Suprapubic skin (tissue), 4 donors: ENCODE results near the gene AOC3. TPM values are rescaled to one million over a fixed set of nuclear protein-coding genes. Genes with fewer than 3 reads are reported as not detected.

Source experiments
- DNase-seq, 2 donors: peaks; one replicate each; pipeline ENCODE4 v3.0.0-alpha.2; 2019; ENCODE audit warnings: low spot score in 2 of 2
- H3K27ac ChIP-seq: fragments of 200-600 bp; sonication (generic); one replicate; pipeline ENCODE4 v1.5.1; 2019
- H3K27me3 ChIP-seq: fragments of 200-600 bp; sonication (generic); one replicate; pipeline ENCODE4 v1.5.1; 2019
- H3K36me3 ChIP-seq: fragments of 200-600 bp; sonication (generic); one replicate; pipeline ENCODE4 v1.5.1; 2019
- H3K4me1 ChIP-seq: fragments of 200-600 bp; sonication (generic); one replicate; pipeline ENCODE4 v1.5.1; 2019
- H3K4me3 ChIP-seq: fragments of 200-600 bp; sonication (generic); one replicate; pipeline ENCODE4 v1.5.1; 2019; ENCODE audit warnings: mild to moderate bottlenecking
- H3K9me3 ChIP-seq: fragments of 200-600 bp; sonication (generic); one replicate; pipeline ENCODE4 v1.5.1; 2019
- EP300 ChIP-seq: sonication (generic); formaldehyde crosslinking; IDR thresholded peaks from one replicate; pipeline ENCODE4 v1.6.1; 2017; ENCODE audit warnings: antibody characterized with exemption
- POLR2A ChIP-seq, 2 donors: fragments of 450-650 bp; IDR thresholded peaks; one replicate each; pipeline ENCODE4 v1.6.1; 2017; ENCODE audit warnings: antibody characterized with exemption in 2 of 2, mild to moderate bottlenecking in 2 of 2, moderate library complexity in 2 of 2
- POLR2AphosphoS5 ChIP-seq, 3 donors: sonication (generic); formaldehyde crosslinking; IDR thresholded peaks; one replicate each; pipeline ENCODE4 v1.6.1; 2017; ENCODE audit warnings: antibody characterized with exemption in 3 of 3
- WGBS: methylation state at CpG from one replicate; pipeline ENCODE4 v1.1.5; 2018; 5-methylcytosine and 5-hydroxymethylcytosine counted together
- total RNA-seq, 4 donors: library from RNA; depleted of rRNA; stranded (reverse); fragments of >200 nt; gene quantifications; one replicate each; pipeline ENCODE4 v1.1.0, GENCODE V29; 2016
- TF ChIP-seq, protein P1 (sequence below), 2 donors: fragments of 200-600 bp in 1 of 2; fragments of 450-650 bp in 1 of 2; sonication (generic) in 1 of 2; IDR thresholded peaks; one replicate each; pipeline ENCODE4 v1.5.1; 2016 to 2019; ENCODE audit warnings: antibody characterized with exemption in 2 of 2, mild to moderate bottlenecking in 1 of 2, moderate library complexity in 1 of 2

AOC3 gene
- total RNA-seq, 4 donors from 2014 or later = 7.6 to 12.7 (median 11.0) TPM

DNA sequence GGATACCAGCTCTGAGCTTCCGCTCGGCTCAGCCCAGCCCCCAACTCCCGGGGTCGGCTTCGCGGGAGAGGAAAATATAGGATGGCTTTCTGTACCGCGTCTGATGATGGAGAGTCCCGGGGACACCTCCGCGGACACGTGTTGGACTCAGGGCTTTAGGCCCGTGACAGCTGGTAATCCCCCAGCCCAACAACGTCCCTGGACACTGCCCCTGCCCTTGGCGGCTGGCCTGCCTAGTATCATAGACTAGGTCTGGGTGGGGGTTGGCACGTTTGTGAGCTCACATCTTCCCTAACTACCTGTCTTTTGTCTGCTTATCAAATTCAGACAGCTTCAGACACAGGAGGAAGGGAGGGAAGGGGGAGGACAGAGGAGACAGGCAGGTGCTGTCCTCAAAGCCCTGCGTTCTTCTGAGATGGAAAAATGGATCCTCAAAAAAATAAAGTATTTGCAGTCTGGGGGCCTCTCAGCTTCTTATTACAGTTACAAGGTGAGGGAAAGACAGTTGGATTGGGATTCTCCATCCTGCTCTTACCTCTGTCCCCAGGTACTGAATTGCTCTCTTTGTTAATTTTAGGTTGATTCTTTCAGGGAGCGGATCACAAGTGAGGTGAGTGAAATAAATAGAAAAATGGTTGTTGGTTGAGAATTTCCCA lies 17.1 kb upstream of the AOC3 start:
- WGBS = 20% methylated on average over 5 of the region's 18 CpGs

DNA sequence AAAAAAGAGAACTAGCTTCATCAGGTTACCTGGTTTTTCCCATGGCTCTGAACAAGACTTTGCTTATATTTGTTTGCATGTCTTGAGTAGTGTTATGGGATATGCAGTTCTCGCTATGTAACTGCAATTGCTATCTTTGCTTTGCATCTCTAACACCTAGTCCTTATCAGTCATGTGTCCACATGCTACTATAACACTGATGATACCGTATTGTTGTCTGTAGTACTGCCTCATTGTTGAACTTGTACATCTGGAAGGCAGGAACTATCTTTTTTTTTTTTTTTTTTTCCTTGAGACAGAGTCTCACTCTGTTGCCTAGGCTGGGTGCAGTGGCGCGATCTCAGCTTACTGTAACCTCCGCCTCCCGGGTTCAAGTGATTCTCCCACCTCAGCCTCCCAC lies 15.3 kb upstream of the AOC3 start:
- no peaks in the 10 kb centered on the region for H3K9me3 ChIP-seq
- WGBS = 95% methylated on average over 6 of the region's 6 CpGs
- H3K27me3 ChIP-seq = no peaks in the 10 kb centered on the region
- H3K4me1 ChIP-seq = peaks cover 29% of the 10 kb centered on the region
- H3K27ac ChIP-seq = no peak overlapping the region
- peaks cover 55% of the 10 kb centered on the region for H3K36me3 ChIP-seq
- H3K4me3 ChIP-seq = no peak overlapping the region
- no peak for DNase-seq
- TF ChIP-seq EP300 (no peak), POLR2A (IDR thresholded peaks at IDR 0.05) (no peak), POLR2AphosphoS5 (IDR thresholded peaks at IDR 0.05) (no peak)
- TF ChIP-seq, protein P1, sequence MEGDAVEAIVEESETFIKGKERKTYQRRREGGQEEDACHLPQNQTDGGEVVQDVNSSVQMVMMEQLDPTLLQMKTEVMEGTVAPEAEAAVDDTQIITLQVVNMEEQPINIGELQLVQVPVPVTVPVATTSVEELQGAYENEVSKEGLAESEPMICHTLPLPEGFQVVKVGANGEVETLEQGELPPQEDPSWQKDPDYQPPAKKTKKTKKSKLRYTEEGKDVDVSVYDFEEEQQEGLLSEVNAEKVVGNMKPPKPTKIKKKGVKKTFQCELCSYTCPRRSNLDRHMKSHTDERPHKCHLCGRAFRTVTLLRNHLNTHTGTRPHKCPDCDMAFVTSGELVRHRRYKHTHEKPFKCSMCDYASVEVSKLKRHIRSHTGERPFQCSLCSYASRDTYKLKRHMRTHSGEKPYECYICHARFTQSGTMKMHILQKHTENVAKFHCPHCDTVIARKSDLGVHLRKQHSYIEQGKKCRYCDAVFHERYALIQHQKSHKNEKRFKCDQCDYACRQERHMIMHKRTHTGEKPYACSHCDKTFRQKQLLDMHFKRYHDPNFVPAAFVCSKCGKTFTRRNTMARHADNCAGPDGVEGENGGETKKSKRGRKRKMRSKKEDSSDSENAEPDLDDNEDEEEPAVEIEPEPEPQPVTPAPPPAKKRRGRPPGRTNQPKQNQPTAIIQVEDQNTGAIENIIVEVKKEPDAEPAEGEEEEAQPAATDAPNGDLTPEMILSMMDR (IDR thresholded peaks at IDR 0.05) = no peak

More for the DNA sequence above, 17.1 kb upstream of the AOC3 start:
- Histone ChIP-seq H3K4me1 (peaks cover 29% of the 10 kb centered on the region), H3K27ac (peak overlapping the region; percentile 87), H3K27me3 (no peaks in the 10 kb centered on the region), H3K9me3 (no peaks in the 10 kb centered on the region), H3K4me3 (peak overlapping the region; percentile 98), H3K36me3 (peaks cover 37% of the 10 kb centered on the region)
- no peak for DNase-seq
- TF ChIP-seq, protein P1 (IDR thresholded peaks at IDR 0.05) = no peak
- TF ChIP-seq EP300 = no peak
- no peak for TF ChIP-seq POLR2A (IDR thresholded peaks at IDR 0.05)
- no peak for TF ChIP-seq POLR2AphosphoS5 (IDR thresholded peaks at IDR 0.05)

DNA sequence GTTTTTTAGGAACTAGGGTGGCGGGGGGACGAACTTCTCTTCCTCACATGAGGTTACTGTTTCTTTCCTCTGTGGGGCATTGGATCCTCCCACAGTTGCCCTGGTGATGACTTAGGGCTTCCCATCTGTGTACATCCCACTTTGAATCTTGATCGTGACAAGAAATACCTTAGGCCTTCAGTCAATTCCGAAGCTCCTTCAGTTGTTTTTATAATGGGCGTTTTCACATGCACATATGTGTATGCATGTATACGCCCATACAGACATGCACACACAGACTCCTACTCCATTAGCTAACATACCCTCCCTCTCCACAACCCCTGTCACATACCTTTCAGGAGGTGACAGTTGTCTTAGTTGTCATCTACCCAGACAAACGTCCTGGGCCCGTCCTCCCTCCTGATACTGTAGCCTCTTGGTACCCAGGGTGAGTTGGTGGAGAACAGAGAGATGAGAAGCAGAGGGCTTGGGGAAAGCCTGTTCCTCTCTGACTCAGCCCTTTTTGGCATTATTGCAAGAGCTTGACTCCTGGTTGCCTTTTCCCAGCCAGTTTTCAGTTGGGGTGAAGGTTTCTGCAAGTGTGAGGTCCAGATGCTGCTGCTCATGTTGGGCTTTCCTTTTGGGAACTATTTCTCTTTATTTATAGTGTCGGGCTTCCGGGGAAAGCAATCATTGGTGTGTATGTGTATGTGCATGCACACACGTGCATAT lies 8.9 kb upstream of the AOC3 start:
- Histone ChIP-seq H3K27me3 (no peaks in the 10 kb centered on the region), H3K27ac (no peak overlapping the region), H3K9me3 (no peaks in the 10 kb centered on the region), H3K36me3 (peaks cover 84% of the 10 kb centered on the region), H3K4me3 (no peak overlapping the region), H3K4me1 (peaks cover 11% of the 10 kb centered on the region)
- TF ChIP-seq POLR2AphosphoS5 (IDR thresholded peaks at IDR 0.05) (no peak), EP300 (no peak), POLR2A (IDR thresholded peaks at IDR 0.05) (no peak)
- TF ChIP-seq, protein P1 (IDR thresholded peaks at IDR 0.05) = no peak
- DNase-seq = no peak
- 72% methylated on average over 11 of the region's 11 CpGs for WGBS

DNA sequence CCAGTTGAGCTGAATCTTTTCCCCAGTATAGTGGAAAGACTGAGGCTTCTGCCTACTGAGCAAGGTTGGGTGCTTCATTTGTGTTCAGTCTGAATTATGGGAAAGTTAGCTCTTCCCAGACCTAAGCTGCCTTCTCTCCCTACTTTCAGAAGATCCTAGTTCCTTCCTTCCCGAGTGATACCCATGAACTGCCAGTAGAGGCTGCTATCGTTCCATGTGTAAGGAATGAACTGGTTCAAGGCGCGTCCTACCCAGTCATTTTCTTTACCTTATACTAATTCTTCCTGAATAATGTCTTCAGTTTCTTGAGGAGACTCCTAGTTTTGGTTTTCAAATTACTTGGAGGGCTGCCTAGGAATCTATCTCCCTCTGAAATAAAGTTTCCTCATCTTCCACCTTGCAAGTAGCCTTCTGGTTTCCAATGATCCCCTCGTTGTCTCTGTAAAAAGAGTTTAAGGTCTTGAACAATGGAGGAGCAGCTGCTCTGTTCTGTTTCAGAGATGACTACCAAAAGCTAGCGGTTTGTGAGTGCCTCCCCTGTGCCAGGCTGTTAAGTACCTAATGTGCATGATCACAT lies 7.6 kb upstream of the AOC3 start:
- no peaks in the 10 kb centered on the region for H3K9me3 ChIP-seq
- 28% methylated on average over 6 of the region's 6 CpGs for WGBS
- H3K27me3 ChIP-seq = no peaks in the 10 kb centered on the region
- H3K4me3 ChIP-seq = no peak overlapping the region
- no peak for TF ChIP-seq POLR2AphosphoS5 (IDR thresholded peaks at IDR 0.05)
- TF ChIP-seq, protein P1 (IDR thresholded peaks at IDR 0.05) = peak; percentile 67 to 83
- H3K36me3 ChIP-seq = peaks cover 71% of the 10 kb centered on the region
- H3K27ac ChIP-seq = no peak overlapping the region
- peaks cover 13% of the 10 kb centered on the region for H3K4me1 ChIP-seq
- DNase-seq = no peak

DNA sequence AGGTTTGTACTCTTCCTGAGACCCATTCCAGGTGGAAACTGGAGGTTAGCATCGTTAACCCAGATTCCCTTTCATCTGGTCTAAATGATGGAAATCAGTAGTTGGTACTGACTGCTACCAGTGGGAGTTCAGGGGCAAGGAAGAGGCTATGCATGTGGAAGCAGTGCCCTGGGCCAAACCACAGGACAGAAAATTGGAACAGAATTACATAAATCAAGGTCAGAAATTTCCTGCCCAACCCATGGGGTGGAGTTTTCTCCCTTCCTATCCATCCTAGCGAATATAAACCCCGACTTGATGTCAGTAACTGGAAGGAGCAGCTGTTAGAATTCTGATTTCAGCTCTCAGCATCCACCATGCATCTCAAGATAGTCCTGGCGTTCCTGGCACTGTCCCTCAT lies 6.7 kb upstream of the AOC3 start, which contains the start of gene AOC2:
AOC2 (plus strand) TSS at position 310 of the 400 bp plus-strand sequence; CDS start at position 357, 47 bp downstream.
- TF ChIP-seq POLR2AphosphoS5 (IDR thresholded peaks at IDR 0.05) (no peak), POLR2A (IDR thresholded peaks at IDR 0.05) (no peak), EP300 (no peak)
- TF ChIP-seq, protein P1 (IDR thresholded peaks at IDR 0.05) = no peak
- Histone ChIP-seq H3K4me3 (no peak within 1 kb of the TSS), H3K27me3 (no peaks in the 10 kb centered on the region), H3K36me3 (peaks cover 63% of the 10 kb centered on the region), H3K27ac (no peak within 1 kb of the TSS), H3K4me1 (peaks cover 13% of the 10 kb centered on the region), H3K9me3 (no peaks in the 10 kb centered on the region)
- WGBS = 52% methylated on average over 4 of the region's 4 CpGs
- no peak for DNase-seq
